Measurements from ENCODE around the gene ADCY4.

The ADCY4 gene

GRCh38 chr14:24314377-24315193 is 20.3 kb downstream of the ADCY4 start:
- DNase-seq: no peak

DNA sequence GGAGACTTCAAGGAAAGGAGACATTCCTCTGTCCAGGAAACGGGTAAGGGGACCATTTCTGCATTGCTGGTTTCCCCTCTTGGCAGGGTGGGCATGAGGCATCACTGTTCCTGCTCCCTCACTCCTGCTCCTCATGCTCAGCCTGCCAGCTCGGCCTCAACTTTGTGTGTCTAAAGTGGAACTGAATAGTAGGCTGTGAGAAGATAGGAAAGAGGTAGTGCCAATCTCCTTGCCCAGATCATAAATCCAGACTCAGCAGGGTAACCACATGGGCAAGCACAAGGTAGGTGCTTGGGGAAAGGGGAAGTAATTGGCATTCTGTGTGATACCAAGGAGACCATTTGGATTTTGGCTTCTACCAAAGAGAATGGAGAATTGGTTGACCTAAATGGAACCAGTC is 21.0 kb downstream of the ADCY4 start:
- DNase-seq: no peak

- DNase-seq: no peak
Measured at GRCh38 chr14:24312736-24313507, 21.9 kb downstream of the ADCY4 start.

DNA sequence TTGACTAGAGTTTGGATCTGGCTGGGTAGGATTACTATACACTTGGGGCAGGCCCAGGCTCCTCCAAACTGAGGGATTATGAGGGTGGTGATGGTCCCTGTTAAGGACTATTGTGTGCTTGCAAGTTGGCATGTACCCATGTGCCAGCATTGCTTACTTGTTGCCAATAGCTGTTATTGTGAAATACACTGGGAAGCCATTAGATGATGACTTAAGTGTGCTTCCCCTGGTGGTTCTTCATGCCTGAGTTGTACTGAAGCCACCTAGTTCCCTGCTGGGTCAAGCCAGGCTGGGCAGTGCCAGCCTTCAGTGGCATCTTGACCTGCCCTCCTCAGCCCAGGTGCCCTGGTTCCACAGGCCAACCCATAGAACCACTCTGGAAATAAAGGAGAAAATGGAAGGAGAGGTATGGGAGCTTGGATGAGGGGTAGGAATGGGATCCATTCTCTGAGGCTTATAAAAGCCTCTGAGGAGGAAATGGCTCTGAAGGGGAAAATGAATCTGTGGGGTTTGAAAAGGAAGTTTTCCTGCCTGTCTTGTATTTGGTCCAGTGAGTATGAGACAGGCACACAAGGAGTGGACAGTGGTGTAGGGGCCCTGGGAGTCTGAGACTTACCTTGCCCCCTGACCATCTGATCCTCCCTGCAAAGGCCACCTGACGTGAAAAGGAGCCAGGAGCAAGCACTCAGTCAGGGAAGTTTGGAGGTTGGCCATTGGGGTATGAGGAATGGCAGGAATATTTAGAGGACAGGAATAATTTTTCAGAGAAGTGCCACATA is 22.8 kb downstream of the ADCY4 start:
- no peak for DNase-seq

GRCh38 chr14:24310646-24311604 is 23.9 kb downstream of the ADCY4 start, which contains the start of gene LTB4R:
TSS of gene LTB4R (plus strand) at chr14:24311502. CDS start at chr14:24315652, 4,150 bp downstream.
- no peak for DNase-seq

- DNase-seq: no peak
Measured at GRCh38 chr14:24310265-24310645, 24.6 kb downstream of the ADCY4 start.

- no peak for DNase-seq
Measured at GRCh38 chr14:24309538-24310264, 25.2 kb downstream of the ADCY4 start, which contains the start of gene LTB4R2. TSS of gene LTB4R2 (plus strand) at chr14:24310140. CDS start at chr14:24310665, 525 bp downstream.

GRCh38 chr14:24308342-24309124 is 26.3 kb downstream of the ADCY4 start:
- DNase-seq: no peak

DNA sequence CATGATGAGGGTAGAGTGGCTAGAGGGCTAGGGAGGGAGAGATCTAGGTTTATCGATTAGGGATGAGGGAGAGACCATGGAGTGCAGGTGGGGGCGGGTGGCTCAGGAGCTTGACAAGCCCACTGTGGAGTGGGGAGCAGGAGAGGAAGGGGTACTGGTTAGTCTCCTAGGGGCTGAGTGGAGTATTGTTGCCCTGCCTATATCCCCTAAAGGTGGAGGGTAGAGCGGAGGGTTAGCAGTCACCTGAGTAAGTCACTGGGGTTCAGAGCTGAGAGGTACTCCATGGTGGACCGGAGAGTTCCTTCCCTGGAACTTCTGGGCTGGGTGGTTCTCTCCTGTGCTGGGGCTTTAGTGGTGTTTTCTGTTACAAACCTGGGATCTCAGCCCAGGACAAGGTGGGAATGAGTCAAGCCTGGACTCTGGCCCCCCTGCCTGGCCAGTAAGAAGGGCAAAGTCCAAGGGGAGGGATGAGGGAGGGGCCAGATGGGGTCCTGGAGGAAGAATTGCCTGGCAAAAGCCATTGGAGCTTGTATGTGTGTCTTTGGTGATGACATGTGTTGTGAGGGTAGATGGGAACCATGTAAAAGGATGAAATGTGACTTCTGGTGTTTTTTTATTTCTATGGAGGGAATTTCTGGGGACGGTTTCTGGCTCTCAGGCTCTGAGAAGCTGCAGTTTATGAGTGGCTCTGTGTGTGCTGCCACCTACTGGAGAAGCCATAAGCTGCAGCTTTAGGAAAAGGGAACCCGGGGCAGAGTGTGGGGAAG is 27.1 kb downstream of the ADCY4 start, which contains the start of gene CIDEB:
CIDEB (minus strand) TSS at position 403 of the 767 bp plus-strand sequence; CDS start at position 284, 119 bp downstream.
- DNase-seq: peak; percentile 2

- no peak for DNase-seq
Measured at GRCh38 chr14:24307156-24307574, 27.7 kb downstream of the ADCY4 start.

- DNase-seq: no peak
Measured at GRCh38 chr14:24304019-24304387, 30.9 kb downstream of the ADCY4 start.

- no peak for DNase-seq
Measured at GRCh38 chr14:24300326-24300980, 34.4 kb downstream of the ADCY4 start.

- DNase-seq: peak; percentile 87
Measured at GRCh38 chr14:24299255-24300191, 35.3 kb downstream of the ADCY4 start, which contains the start of the genes DHRS1 and NOP9. TSS of gene DHRS1 (minus strand) at chr14:24299780. CDS start at chr14:24299106, 674 bp downstream. TSS of gene NOP9 (plus strand) at chr14:24299850. CDS start at chr14:24299955, 105 bp downstream.

DNA sequence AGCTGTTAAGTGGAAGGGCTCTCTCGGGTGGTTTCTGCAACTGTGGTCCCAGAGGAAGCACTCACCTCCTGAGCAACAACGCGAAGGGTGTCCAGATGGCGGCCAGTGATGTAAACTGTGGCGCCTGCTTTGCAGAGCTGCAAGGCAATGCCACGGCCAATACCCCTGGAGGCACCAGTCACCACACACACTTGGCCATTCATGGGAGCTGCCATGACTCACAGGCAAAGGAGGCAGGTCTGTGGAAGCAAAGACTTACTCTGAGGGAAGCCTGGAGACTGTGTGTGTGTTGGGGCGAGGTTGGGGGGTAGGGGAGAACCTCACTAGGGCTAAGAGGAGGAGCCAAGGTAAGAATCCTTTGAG is 36.0 kb downstream of the ADCY4 start:
- no peak for DNase-seq

- no peak for DNase-seq
Measured at GRCh38 chr14:24297190-24297964, 37.5 kb downstream of the ADCY4 start.

DNA sequence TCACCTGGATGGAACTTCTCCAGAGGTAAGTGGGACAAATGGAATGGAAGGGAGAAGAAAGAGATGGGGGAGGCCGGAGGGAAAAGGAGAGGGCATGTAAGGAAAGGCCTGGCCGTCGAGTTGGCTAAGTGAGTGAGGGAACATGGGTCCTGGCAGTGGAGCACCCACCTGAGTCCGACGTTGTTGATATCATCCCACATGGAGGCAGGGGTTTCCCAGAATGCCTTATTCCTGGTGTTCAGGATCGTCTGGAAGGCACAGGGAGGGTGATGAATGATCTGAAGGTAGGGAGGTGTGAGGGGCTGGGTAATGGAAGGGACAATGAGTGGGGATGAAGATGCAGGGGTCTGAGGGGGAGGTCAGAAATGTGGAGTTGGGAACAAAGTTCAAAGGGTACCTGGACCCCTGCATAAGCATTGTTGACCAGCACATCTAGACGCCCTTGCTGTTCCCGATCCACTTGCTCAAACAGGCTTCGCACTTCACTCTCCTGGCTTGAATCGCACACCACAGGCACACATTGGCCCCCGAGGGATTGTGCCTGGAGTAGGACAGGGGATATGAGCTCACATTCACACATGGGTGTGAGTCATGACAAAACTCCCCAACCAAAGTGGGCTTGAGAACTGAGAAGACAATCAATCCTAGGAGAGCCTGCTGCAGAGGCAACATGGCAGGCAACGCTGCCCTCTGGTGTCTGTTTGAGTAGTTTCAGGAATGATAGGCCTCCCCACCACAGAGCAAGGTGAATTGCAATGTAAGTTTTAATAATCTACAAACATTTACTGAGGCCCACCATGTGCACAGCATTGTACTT is 38.3 kb downstream of the ADCY4 start:
- peak; percentile 12 for DNase-seq
